NCI-H128 (cell line): ENCODE results near the gene MYOM1.
A peak's percentile ranks its signal among the peaks of the same experiment; 100 is the strongest.

ENCODE experiments used
- DNase-seq: peaks from one replicate; lab custom pipeline; 2025; ENCODE audit not compliant: unreplicated experiment; lab: John Stamatoyannopoulos, UW

MYOM1 gene

DNA sequence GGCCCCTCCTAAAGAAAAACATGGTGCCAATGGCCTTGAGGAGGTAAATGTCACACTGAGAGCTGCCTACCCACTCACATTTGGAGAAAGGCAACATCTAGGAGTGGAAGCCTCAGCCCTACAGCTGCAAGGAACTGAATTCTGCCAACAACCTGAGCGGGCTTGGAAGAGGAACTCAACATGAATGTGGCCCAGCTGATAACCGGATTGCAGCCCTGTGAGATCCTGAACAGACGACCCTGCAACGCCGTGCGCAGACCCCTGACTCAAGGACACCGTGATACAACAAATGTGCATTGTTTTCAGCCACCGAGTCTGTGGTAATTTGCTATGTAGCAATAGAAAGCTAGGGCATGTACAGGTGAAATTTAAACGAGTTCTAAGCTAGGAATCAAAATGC is 99.4 kb downstream of the MYOM1 start:
- no peak for DNase-seq

DNA sequence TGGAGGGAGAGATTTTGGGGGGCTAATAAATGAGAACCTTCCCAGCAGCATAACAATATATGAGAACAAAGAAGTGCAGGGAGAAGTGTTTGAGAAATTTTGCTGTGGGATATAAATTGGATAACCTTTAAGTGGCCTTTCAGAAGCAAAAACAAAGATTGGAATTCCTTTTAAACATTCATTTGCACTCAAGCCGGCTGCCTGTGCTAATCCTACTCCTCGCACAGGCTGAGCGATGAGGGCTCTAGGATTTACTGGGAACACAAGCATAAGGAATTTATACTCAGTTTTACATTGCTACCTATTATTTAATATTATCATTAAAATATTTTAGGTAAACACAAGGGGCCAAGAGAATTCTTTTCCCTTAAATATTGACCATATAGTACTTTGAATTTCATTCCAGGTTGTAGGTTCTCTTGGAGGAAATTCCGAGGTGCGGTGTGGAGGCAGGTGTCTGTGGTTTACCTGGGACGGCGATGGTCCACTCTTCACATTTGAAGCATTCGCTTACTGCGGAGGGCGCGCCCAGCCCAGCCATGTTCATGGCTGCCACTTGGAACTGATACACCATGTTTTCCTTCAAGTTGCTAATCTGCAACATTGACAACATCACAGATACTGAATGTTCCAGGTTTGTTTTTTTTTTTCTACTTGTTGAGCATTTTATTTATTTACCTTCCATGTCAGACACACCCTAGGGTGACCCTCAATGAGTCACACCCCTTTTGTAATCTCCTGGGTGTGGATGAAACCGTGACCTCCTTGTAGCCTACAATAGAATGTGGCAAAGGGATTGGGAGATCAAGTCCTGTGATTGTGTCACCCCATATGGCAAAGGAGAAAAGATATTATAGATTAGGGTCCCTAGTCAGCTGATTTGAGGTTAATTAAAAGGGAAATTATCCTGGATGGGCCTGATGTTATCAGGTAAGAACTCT is 100.1 kb downstream of the MYOM1 start:
- DNase-seq, result no peak

GRCh38 chr18:3118195-3119010 is 101.4 kb downstream of the MYOM1 start:
- DNase-seq, result no peak

DNA sequence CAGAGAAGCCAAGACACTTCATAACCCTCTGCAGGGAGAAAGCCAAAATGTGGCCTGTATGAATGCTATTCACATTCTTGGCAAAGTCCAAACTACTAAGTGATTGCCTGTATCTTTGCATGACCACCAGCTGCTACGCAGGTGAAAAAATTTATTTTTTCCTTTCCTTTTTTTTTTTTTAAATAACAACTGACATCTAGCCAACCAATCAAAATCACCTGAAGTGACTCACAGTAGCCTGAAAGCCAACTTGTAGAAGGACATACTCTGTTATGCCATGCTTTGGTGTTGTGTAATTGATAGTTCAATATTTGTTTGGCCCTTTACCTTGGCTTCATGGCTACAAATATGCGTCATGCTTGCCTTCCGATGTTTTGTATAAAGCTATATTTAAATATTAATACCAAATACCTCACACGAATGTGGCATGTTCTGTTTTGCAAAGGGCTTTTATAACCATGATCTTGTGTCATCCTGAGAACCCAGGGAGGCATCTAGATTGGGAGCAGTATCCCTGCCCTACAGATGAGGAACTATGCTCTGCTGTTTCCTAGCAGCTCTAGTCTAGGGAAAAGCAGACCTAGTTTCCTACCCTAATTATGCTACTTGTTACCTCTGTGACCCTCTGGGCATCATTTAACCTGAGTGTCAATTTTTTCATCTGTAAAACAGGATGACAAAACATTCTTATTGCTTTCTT is 102.1 kb downstream of the MYOM1 start:
- DNase-seq, result no peak

GRCh38 chr18:3115447-3116030 is 104.2 kb downstream of the MYOM1 start:
- no peak for DNase-seq

- DNase-seq, result no peak
Observed at GRCh38 chr18:3114451-3114850, 105.3 kb downstream of the MYOM1 start.

DNA sequence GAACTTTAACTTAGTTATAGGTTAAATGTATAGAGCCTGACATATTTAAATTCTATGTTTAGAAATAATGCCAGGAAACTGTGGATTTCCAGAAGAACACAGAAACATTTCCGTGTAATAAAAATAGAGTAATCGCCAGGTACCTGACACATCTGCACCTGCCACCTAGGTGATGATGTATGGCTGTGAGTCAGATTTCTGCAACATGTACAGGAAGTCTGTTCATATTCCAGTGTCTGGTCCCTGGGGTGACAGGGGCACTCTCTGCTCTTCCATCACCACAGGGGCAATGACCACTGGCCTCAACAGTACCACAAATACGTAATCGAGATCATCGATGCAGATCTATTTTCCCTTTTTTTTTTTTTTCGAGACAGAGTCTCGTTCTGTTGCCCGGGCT is 105.7 kb downstream of the MYOM1 start:
- no peak for DNase-seq

DNA sequence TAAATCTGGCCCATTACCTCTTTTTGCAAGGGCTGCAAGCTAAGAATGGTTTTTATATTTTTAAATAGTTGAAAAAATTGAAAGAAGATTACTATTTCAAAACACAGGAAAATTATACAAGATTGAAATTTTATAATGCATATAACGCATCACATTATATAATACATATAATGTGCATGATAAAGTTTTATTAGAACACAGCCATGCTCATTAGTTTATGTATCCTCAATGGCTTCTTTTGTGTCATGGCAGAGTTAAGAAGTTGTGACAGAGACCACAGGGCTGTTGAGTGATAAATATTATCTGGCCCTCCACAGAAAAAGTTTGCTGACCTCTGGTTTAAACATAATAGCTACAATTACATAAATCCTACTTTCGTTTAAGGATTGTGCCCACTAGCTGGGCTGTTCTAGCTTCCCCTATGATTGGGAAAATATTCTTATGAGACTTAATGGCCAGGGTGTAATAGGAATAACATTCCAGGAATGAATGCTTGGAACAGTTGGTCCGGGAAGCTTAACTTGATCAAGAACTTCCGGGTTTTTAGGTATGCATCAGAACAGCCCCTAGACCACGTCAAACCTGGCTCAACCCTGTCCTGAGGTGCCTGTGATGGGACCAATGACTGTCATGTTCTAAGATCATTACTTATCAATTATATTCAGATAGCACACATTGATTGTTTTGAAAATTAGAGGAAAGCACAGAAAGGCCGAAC is 108.1 kb downstream of the MYOM1 start:
- no peak for DNase-seq

- DNase-seq, result no peak
Observed at GRCh38 chr18:3110034-3110752, 109.6 kb downstream of the MYOM1 start.

DNA sequence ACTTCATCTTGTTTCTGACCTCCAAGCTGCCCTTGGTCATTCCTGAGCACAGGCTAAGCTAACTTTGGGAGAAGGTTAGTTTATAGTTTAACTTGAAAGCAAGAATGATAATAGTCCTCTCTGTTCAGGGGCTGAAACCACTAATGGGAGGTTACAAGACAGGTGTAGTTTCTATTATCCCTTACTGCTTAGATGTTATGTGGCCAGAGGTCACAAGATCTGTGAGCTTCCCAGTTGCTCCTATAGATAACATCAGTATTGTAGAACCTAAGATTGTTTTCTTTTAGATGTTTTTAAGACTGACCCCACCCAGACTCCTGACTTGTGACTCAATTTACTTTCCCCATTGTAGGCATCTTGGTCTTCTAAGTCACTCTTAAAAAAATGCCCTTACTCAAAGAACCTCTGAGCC is 112.0 kb downstream of the MYOM1 start:
- DNase-seq, result no peak

GRCh38 chr18:3104190-3105054 is 115.3 kb downstream of the MYOM1 start:
- DNase-seq, result no peak

GRCh38 chr18:3103576-3103975 is 116.2 kb downstream of the MYOM1 start:
- DNase-seq, result no peak

GRCh38 chr18:3102983-3103382 is 116.8 kb downstream of the MYOM1 start:
- DNase-seq, result no peak

DNA sequence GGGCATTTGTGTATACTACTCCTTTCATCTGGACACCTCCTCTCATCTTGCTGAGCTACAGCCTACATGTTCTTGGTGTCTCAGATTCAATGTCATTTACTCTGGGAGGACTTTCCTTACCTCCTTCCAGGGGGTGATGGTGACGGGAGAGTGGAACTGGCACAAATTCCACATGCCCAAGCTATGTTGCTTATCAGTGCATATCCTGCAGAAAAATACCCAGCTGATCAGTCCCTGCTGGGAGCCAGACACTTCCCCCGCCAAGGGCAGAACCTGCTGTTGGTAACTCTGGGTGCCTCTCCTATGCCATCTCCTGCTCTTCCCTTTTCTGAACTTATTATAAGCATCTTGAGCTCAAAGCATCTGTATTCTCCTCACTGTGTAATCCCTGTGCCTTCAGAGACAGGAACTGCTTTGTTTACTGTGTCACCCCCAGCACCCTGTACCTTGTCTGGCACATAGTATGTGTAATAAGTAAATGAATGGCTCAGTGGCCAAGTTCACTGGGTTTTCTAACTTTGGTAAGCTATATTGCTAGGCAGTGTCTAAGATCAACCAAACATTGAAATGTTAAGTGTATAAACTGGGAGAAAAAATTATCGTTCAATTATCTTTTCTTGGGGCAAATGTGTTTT is 119.2 kb downstream of the MYOM1 start:
- DNase-seq, result no peak

DNA sequence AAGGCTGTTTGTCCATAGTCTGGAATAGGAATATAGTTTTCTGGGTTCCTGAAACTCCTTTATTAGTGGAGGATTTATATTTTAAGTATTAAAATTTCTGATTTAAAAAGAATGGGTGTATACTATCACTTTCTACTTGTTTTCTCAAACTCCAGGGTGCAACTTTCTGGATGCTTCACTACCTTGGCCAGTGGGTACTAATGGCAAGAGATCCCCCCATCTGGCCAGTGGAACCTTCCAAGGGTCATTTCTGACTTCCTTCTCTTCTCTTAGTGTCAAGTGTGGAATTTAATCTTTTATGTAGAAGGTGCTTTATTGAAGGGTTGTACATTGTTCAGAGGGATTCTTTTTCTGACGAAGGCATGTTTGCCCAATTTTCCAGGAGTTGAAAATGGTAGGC is 120.4 kb downstream of the MYOM1 start:
- DNase-seq, result no peak

- DNase-seq, result no peak
Observed at GRCh38 chr18:3097082-3097481, 122.7 kb downstream of the MYOM1 start.

DNA sequence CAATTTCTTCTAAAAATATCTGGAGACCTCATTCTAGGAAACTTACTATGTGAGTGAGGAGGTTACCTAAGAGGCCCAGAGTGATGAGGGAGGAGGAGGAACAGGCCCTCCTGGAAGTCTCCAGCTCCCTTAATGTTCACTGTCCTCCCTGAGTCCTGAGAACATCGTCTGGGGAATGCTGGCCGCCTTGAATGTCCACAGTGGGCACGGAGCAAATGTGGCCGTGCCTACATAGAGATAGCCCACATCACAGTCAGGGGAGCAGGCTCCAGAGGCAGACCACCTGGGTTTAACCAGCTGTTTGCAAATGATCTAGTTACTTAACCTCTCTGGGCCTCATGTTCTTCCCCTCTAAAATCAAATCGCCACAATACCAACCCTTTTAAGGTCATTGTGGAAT is 123.8 kb downstream of the MYOM1 start:
- DNase-seq, result no peak

DNA sequence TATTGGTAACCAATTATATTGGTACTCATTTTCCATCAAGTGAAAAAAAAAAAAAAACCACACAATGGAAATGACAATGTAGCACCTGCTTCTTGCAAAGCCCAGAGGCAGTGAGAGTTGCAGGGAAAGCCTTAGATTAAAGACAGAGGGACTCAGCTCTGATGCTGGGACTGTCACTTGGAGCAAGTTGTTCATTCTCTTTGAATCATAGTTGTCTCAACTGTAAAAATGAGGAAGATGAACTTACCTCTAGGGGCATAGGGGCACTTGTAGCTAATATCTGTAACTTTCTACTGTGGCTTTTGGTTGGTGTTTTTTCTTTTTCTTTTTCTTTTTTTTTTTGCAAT is 125.5 kb downstream of the MYOM1 start:
- peak; percentile 46 for DNase-seq
